Gastrocnemius medialis (tissue), 4 donors: Measurements from ENCODE around the gene CAMTA1.

Experiments used
- CTCF ChIP-seq, 5 experiments: fragments of 450-650 bp in 3 of 5; fragments of 200-600 bp in 2 of 5; sonication (generic) in 2 of 5; IDR thresholded peaks in 4 of 5; conservative IDR thresholded peaks in 1 of 5; 1 replicate in 4 of 5; 2 replicates in 1 of 5; pipeline ENCODE4 v1.5.1; 2016 to 2019; ENCODE audit warnings: antibody characterized with exemption in 5 of 5, mild to moderate bottlenecking in 3 of 5, moderate library complexity in 3 of 5
- POLR2A ChIP-seq, 2 donors: fragments of 450-650 bp; IDR thresholded peaks; one replicate each; pipeline ENCODE4 v1.6.1; 2017; ENCODE audit warnings: antibody characterized with exemption in 2 of 2, mild to moderate bottlenecking in 2 of 2, moderate library complexity in 2 of 2

- TF ChIP-seq CTCF (IDR thresholded peaks at IDR 0.05 in 4 of 5, conservative IDR thresholded peaks at IDR 0.05 in 1 of 5) = no peak
- no peak for TF ChIP-seq POLR2A (IDR thresholded peaks at IDR 0.05)
These were observed 917.1 kb downstream of the CAMTA1 start for GRCh38 chr1:7702365-7702764.
